Measurements from ENCODE around the gene HMCN1.

- TF ChIP-seq EZH2 (IDR thresholded peaks at IDR 0.05; ENCODE audit: low read depth, unreplicated experiment) (no peak), CTCF (conservative IDR thresholded peaks at IDR 0.05; ENCODE audit: low read depth in 2 of 2) (no peak), POLR2AphosphoS5 (IDR thresholded peaks at IDR 0.05; ENCODE audit: low read depth) (no peak), CREB1 (CRISPR knock-in tag; IDR thresholded peaks at IDR 0.05; ENCODE audit: low read depth) (no peak), EZH2phosphoT487 (IDR thresholded peaks at IDR 0.05; ENCODE audit: unreplicated experiment) (no peak), STAT1 (IDR thresholded peaks at IDR 0.05; ENCODE audit: unreplicated experiment) (no peak)
- TF ChIP-seq, protein P1, sequence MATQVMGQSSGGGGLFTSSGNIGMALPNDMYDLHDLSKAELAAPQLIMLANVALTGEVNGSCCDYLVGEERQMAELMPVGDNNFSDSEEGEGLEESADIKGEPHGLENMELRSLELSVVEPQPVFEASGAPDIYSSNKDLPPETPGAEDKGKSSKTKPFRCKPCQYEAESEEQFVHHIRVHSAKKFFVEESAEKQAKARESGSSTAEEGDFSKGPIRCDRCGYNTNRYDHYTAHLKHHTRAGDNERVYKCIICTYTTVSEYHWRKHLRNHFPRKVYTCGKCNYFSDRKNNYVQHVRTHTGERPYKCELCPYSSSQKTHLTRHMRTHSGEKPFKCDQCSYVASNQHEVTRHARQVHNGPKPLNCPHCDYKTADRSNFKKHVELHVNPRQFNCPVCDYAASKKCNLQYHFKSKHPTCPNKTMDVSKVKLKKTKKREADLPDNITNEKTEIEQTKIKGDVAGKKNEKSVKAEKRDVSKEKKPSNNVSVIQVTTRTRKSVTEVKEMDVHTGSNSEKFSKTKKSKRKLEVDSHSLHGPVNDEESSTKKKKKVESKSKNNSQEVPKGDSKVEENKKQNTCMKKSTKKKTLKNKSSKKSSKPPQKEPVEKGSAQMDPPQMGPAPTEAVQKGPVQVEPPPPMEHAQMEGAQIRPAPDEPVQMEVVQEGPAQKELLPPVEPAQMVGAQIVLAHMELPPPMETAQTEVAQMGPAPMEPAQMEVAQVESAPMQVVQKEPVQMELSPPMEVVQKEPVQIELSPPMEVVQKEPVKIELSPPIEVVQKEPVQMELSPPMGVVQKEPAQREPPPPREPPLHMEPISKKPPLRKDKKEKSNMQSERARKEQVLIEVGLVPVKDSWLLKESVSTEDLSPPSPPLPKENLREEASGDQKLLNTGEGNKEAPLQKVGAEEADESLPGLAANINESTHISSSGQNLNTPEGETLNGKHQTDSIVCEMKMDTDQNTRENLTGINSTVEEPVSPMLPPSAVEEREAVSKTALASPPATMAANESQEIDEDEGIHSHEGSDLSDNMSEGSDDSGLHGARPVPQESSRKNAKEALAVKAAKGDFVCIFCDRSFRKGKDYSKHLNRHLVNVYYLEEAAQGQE (IDR thresholded peaks at IDR 0.05; ENCODE audit: unreplicated experiment), result no peak
- TF ChIP-seq, protein P2, sequence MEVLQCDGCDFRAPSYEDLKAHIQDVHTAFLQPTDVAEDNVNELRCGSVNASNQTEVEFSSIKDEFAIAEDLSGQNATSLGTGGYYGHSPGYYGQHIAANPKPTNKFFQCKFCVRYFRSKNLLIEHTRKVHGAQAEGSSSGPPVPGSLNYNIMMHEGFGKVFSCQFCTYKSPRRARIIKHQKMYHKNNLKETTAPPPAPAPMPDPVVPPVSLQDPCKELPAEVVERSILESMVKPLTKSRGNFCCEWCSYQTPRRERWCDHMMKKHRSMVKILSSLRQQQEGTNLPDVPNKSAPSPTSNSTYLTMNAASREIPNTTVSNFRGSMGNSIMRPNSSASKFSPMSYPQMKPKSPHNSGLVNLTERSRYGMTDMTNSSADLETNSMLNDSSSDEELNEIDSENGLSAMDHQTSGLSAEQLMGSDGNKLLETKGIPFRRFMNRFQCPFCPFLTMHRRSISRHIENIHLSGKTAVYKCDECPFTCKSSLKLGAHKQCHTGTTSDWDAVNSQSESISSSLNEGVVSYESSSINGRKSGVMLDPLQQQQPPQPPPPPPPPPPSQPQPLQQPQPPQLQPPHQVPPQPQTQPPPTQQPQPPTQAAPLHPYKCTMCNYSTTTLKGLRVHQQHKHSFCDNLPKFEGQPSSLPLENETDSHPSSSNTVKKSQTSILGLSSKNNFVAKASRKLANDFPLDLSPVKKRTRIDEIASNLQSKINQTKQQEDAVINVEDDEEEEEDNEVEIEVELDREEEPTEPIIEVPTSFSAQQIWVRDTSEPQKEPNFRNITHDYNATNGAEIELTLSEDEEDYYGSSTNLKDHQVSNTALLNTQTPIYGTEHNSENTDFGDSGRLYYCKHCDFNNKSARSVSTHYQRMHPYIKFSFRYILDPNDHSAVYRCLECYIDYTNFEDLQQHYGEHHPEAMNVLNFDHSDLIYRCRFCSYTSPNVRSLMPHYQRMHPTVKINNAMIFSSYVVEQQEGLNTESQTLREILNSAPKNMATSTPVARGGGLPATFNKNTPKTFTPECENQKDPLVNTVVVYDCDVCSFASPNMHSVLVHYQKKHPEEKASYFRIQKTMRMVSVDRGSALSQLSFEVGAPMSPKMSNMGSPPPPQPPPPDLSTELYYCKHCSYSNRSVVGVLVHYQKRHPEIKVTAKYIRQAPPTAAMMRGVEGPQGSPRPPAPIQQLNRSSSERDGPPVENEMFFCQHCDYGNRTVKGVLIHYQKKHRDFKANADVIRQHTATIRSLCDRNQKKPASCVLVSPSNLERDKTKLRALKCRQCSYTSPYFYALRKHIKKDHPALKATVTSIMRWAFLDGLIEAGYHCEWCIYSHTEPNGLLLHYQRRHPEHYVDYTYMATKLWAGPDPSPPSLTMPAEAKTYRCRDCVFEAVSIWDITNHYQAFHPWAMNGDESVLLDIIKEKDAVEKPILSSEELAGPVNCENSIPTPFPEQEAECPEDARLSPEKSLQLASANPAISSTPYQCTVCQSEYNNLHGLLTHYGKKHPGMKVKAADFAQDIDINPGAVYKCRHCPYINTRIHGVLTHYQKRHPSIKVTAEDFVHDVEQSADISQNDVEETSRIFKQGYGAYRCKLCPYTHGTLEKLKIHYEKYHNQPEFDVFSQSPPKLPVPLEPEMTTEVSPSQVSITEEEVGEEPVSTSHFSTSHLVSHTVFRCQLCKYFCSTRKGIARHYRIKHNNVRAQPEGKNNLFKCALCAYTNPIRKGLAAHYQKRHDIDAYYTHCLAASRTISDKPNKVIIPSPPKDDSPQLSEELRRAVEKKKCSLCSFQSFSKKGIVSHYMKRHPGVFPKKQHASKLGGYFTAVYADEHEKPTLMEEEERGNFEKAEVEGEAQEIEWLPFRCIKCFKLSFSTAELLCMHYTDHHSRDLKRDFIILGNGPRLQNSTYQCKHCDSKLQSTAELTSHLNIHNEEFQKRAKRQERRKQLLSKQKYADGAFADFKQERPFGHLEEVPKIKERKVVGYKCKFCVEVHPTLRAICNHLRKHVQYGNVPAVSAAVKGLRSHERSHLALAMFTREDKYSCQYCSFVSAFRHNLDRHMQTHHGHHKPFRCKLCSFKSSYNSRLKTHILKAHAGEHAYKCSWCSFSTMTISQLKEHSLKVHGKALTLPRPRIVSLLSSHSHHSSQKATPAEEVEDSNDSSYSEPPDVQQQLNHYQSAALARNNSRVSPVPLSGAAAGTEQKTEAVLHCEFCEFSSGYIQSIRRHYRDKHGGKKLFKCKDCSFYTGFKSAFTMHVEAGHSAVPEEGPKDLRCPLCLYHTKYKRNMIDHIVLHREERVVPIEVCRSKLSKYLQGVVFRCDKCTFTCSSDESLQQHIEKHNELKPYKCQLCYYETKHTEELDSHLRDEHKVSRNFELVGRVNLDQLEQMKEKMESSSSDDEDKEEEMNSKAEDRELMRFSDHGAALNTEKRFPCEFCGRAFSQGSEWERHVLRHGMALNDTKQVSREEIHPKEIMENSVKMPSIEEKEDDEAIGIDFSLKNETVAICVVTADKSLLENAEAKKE (CRISPR knock-in tag; IDR thresholded peaks at IDR 0.05), result no peak
Observed at GRCh38 chr1:185974367-185975170, 240.4 kb downstream of the HMCN1 start.
